ENCODE results near the gene PARVA. TPM values are rescaled to one million over a fixed set of nuclear protein-coding genes. Genes with fewer than 3 reads are reported as not detected.

Gene PARVA
- total and polyA plus RNA-seq, 4 experiments from 2014 or later, result 0.75 to 2.4 (median 1.4) TPM

DNA sequence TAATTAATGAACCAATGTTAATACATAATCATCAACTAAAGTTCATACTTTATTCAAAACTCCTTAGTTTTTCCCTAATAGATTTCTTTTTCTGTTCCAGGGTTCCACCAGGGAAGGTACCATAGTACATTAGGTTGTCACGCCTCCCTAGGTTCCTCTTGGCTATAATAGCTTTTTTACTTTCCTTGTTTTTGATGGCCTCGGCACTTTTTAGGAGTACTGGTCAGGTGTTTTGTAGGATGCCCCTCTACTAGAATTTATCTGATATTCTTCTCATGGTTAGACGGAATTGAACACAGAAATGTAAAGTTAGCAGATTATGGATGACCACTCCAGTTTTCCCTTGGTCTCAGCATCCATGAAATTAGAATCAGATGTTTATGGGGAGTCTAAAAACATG, 34.0 kb downstream of the PARVA start:
- no peak overlapping the region for H3K27ac ChIP-seq (ENCODE audit: low read depth, low read length)
- Mint-ChIP-seq H3K36me3 (no peaks in the 10 kb centered on the region), H3K4me1 (no peaks in the 10 kb centered on the region), H3K27me3 (peaks cover 0 to 5% of the 10 kb centered on the region in 2 donors), H3K4me3 (no peak overlapping the region), H3K9me3 (no peaks in the 10 kb centered on the region), H3K27ac (peak overlapping the region in 1 of 7 donors; percentile 5)
- H3K4me3 ChIP-seq (ENCODE audit: low read length in 2 of 2), result no peak overlapping the region
- ChIA-PET CTCF (ENCODE audit: partially characterized antibody) (interaction anchor here (0.7 to 3.1 kb wide), 4 partner anchors 9 to 478 kb away, joined by 3 to 18 read pairs (median 6); no protein-coding TSS in a partner anchor), POLR2A (ENCODE audit: partially characterized antibody) (no interaction called here)
- no peaks in the 10 kb centered on the region for H3K36me3 ChIP-seq (ENCODE audit: insufficient read depth, low read length)
- H3K4me1 ChIP-seq (ENCODE audit: insufficient read depth, low read length), result no peaks in the 10 kb centered on the region
- H3K9me3 ChIP-seq (ENCODE audit: control insufficient read depth in 1 of 2, low read length in 2 of 2), result no peaks in the 10 kb centered on the region
- intact Hi-C loops (cut with micrococcal nuclease), result no loop called here
- peaks cover 4% of the 10 kb centered on the region for H3K27me3 ChIP-seq (ENCODE audit: insufficient read depth, low read length)
- no peak for DNase-seq

DNA sequence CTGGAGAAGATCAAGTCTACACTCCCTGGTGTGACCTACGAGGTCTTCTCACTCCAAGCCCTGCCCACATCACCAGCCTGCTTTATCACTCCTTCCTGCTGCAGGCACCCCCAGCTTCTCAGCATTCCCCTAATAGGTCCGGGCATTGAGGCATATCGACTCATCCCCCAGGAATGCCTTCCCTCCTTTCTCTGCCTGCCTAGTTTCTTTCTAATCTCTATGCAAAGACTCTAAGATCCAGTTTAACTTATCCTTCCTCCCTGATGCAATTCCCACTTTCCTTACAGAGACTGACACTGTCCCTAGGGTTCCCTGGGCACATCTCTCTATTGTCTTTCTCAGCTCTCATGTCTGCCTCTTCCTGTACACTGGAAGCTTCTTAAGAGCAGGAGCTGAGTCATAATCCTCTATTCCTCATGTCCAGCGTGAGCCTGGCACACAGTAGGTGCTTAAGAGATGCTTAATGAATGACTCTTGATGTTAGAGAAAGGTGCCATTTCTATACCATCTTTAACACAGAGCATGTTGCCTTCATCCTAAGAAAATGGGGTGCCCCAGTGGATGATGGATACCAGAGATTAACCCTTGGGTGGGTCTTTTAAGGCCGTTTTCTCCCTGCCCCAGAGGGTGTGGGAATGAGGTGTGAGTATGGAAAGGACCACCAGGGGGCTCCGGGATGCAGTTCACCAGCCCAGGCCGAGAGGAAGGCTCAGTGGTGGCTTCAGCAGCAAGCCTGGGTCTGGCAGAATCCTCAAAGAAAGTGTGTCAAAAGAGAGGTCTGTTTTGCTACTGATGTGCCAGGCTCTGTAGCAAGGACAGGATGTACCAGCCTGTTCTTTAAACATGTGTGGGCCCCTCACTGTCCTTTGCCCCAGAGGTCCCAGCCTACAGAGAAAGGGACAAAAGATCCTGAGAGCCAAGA, 34.7 kb downstream of the PARVA start:
- no peaks in the 10 kb centered on the region for H3K9me3 ChIP-seq (ENCODE audit: control insufficient read depth in 1 of 2, low read length in 2 of 2)
- ChIA-PET POLR2A (ENCODE audit: partially characterized antibody) (no interaction called here), CTCF (ENCODE audit: partially characterized antibody) (interaction anchor here (0.7 to 3.1 kb wide), 4 partner anchors 36 to 478 kb away, joined by 3 to 18 read pairs (median 4); no protein-coding TSS in a partner anchor)
- Mint-ChIP-seq H3K9me3 (no peaks in the 10 kb centered on the region), H3K36me3 (no peaks in the 10 kb centered on the region), H3K4me3 (no peak overlapping the region), H3K27me3 (peaks cover 0 to 5% of the 10 kb centered on the region in 2 donors), H3K4me1 (no peaks in the 10 kb centered on the region), H3K27ac (peak overlapping the region in 1 of 7 donors; percentile 5)
- intact Hi-C loops (cut with micrococcal nuclease), result loop anchor here (1.0 kb wide), 2 partner anchors 81 to 476 kb away; no protein-coding TSS in a partner anchor
- H3K4me1 ChIP-seq (ENCODE audit: insufficient read depth, low read length), result no peaks in the 10 kb centered on the region
- peak in 4 of 5 donors; percentile 9 to 38 (median 16) for DNase-seq
- H3K4me3 ChIP-seq (ENCODE audit: low read length in 2 of 2), result no peak overlapping the region
- no peak overlapping the region for H3K27ac ChIP-seq (ENCODE audit: low read depth, low read length)
- H3K36me3 ChIP-seq (ENCODE audit: insufficient read depth, low read length), result no peaks in the 10 kb centered on the region
- peaks cover 4% of the 10 kb centered on the region for H3K27me3 ChIP-seq (ENCODE audit: insufficient read depth, low read length)

DNA sequence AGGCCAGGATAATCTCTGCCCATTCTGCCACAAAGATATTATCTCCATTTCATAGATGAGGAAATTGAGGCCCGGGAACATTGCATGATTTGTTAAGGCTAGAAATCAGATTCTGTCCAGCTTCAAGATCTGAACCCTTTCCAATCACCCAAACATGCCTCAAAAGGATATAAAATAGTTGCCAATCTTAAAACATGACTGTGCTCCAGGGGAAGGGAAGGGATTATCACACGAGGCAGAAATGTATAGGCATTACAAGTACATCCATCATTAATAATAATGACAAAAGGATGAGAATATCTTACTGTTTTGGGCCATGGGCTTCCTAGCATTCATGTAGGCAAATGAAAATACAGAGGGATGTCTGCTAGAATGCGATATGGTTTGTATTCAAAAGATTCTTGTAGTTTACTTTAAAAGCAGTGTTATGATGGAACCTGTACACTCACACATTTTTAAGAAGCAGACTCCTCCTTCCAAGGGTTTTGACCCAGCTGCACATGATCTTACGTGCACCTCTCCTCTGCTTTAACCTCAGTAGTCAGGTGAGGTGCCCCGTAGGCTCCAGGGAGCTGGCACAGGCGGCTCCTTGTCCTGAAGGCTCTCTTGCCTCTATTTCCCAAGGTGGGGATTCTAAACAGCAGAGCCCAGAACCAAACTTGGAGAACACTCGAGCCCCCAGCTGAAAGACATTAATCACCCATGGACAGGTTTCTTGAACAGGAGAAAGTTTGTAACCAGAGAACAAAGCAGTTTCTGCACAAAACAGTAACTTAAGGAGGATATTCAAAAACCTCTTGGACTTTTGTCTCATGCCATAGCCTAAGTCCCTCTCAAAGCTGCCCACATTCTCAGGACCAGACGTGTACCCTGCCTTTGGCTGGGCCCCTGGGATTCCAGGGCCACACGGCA, 36.0 kb downstream of the PARVA start:
- H3K36me3 ChIP-seq (ENCODE audit: insufficient read depth, low read length), result no peaks in the 10 kb centered on the region
- no peak for DNase-seq
- Mint-ChIP-seq H3K36me3 (no peaks in the 10 kb centered on the region), H3K9me3 (no peaks in the 10 kb centered on the region), H3K4me1 (no peaks in the 10 kb centered on the region), H3K27me3 (peaks cover 0 to 5% of the 10 kb centered on the region in 2 donors), H3K27ac (no peak overlapping the region), H3K4me3 (no peak overlapping the region)
- peaks cover 4% of the 10 kb centered on the region for H3K27me3 ChIP-seq (ENCODE audit: insufficient read depth, low read length)
- ChIA-PET CTCF (ENCODE audit: partially characterized antibody) (interaction anchor here (1.2 to 1.9 kb wide), 2 partner anchors 37 to 475 kb away, joined by 3 to 6 read pairs; no protein-coding TSS in a partner anchor), POLR2A (ENCODE audit: partially characterized antibody) (no interaction called here)
- no peak overlapping the region for H3K4me3 ChIP-seq (ENCODE audit: low read length in 2 of 2)
- no peaks in the 10 kb centered on the region for H3K4me1 ChIP-seq (ENCODE audit: insufficient read depth, low read length)
- no peak overlapping the region for H3K27ac ChIP-seq (ENCODE audit: low read depth, low read length)
- intact Hi-C loops (cut with micrococcal nuclease), result no loop called here
- no peaks in the 10 kb centered on the region for H3K9me3 ChIP-seq (ENCODE audit: control insufficient read depth in 1 of 2, low read length in 2 of 2)

DNA sequence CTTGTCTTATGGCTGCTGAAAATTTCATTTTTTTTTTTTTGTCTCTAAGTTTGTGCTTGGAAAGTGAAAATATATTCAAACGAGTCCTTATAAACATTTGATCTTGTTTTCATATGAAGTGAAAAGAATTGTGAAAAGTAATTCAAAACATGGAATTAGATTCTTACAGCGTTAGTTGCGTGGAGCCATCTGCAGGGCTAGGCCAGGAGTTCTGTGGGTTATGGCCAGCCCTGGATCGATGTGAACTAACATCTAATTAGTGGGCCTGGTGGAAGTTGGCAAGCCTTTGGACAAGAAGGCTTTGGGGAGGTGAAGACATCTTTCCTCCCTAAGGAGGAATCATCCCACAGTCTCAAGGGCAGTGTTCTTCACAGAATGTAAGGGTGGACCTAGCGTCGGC, 37.2 kb downstream of the PARVA start:
- Histone ChIP-seq H3K27me3 (ENCODE audit: insufficient read depth, low read length) (peaks cover 4% of the 10 kb centered on the region), H3K36me3 (ENCODE audit: insufficient read depth, low read length) (no peaks in the 10 kb centered on the region), H3K4me1 (ENCODE audit: insufficient read depth, low read length) (no peaks in the 10 kb centered on the region), H3K4me3 (ENCODE audit: low read length in 2 of 2) (no peak overlapping the region), H3K9me3 (ENCODE audit: control insufficient read depth in 1 of 2, low read length in 2 of 2) (no peaks in the 10 kb centered on the region), H3K27ac (ENCODE audit: low read depth, low read length) (no peak overlapping the region)
- CTCF ChIA-PET (ENCODE audit: partially characterized antibody), result interaction anchor here (1.9 kb wide), 1 partner anchor 474 kb away, joined by 6 read pairs; no protein-coding TSS in a partner anchor
- POLR2A ChIA-PET (ENCODE audit: partially characterized antibody), result no interaction called here
- H3K36me3 Mint-ChIP-seq, result no peaks in the 10 kb centered on the region
- intact Hi-C loops (cut with micrococcal nuclease), result no loop called here
- no peak for DNase-seq
- peaks cover 0 to 1% (median 0%) of the 10 kb centered on the region in 4 donors for H3K4me1 Mint-ChIP-seq
- peaks cover 0 to 6% of the 10 kb centered on the region in 2 donors for H3K27me3 Mint-ChIP-seq
- no peak overlapping the region for H3K27ac Mint-ChIP-seq
- no peak overlapping the region for H3K4me3 Mint-ChIP-seq
- H3K9me3 Mint-ChIP-seq, result no peaks in the 10 kb centered on the region

DNA sequence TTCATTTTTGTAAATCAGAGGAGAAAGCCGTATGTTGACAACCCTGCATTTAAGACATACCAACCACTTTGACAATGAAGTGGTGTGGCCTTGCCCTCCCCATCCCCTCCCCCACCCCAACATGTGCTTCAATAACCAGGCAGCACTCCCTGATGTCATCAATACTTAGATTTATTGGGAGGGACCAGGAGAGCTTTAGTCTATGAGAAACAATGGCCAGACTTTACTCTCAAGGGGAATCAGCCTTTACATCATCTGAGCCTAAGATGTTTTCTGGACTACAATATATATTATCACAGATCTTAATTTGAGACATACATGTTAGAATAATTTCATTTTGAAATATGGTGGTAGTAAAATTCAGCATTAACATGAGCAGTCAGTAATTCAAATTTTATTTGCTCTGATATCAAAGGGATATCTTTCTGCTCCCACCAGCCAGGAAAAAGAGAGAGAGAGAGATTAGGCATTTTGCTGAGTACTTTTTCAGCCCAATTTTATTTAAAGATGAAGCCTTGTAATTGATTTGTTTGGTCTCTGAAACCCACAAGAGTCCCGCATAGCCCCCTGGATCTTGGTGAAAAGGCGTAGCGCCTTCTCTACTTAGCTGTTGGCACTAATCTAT, 38.1 kb downstream of the PARVA start:
- no peaks in the 10 kb centered on the region for H3K9me3 ChIP-seq (ENCODE audit: control insufficient read depth in 1 of 2, low read length in 2 of 2)
- no peaks in the 10 kb centered on the region for H3K36me3 ChIP-seq (ENCODE audit: insufficient read depth, low read length)
- no peaks in the 10 kb centered on the region for H3K4me1 ChIP-seq (ENCODE audit: insufficient read depth, low read length)
- peaks cover 4% of the 10 kb centered on the region for H3K27me3 ChIP-seq (ENCODE audit: insufficient read depth, low read length)
- Mint-ChIP-seq H3K9me3 (no peaks in the 10 kb centered on the region), H3K4me1 (peaks cover 0 to 1% (median 0%) of the 10 kb centered on the region in 4 donors), H3K27me3 (peaks cover 0 to 6% of the 10 kb centered on the region in 2 donors), H3K27ac (no peak overlapping the region), H3K4me3 (no peak overlapping the region), H3K36me3 (no peaks in the 10 kb centered on the region)
- ChIA-PET POLR2A (ENCODE audit: partially characterized antibody) (no interaction called here), CTCF (ENCODE audit: partially characterized antibody) (no interaction called here)
- no peak overlapping the region for H3K27ac ChIP-seq (ENCODE audit: low read depth, low read length)
- DNase-seq, result no peak
- intact Hi-C loops (cut with micrococcal nuclease), result no loop called here
- no peak overlapping the region for H3K4me3 ChIP-seq (ENCODE audit: low read length in 2 of 2)

DNA sequence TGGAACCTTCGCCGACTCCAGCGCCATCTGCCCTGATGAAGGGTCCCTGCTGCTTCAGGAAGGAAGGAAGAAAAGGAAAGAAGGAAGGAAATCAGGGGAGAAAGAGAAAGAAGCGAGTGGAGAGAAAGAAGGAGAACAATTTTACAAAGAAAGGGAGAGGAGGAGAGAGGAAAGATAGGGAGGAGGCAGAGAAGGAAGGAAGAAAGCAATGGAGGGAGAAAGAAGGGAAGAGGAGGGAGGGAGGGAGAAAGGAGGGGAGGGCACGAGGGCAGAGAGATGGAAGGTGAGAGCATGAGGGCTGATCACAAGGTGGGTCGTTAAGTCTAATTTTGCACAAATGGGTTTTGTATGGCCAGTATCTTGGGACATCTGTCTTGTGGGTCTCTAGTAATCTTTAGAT, 39.2 kb downstream of the PARVA start:
- Histone ChIP-seq H3K36me3 (ENCODE audit: insufficient read depth, low read length) (no peaks in the 10 kb centered on the region), H3K27me3 (ENCODE audit: insufficient read depth, low read length) (peaks cover 4% of the 10 kb centered on the region), H3K9me3 (ENCODE audit: control insufficient read depth in 1 of 2, low read length in 2 of 2) (no peaks in the 10 kb centered on the region), H3K4me3 (ENCODE audit: low read length in 2 of 2) (no peak overlapping the region), H3K4me1 (ENCODE audit: insufficient read depth, low read length) (no peaks in the 10 kb centered on the region), H3K27ac (ENCODE audit: low read depth, low read length) (no peak overlapping the region)
- no peak overlapping the region for H3K4me3 Mint-ChIP-seq
- H3K27ac Mint-ChIP-seq, result no peak overlapping the region
- no peaks in the 10 kb centered on the region for H3K36me3 Mint-ChIP-seq
- no peaks in the 10 kb centered on the region for H3K9me3 Mint-ChIP-seq
- ChIA-PET POLR2A (ENCODE audit: partially characterized antibody) (no interaction called here), CTCF (ENCODE audit: partially characterized antibody) (no interaction called here)
- DNase-seq, result no peak
- peaks cover 0 to 1% (median 0%) of the 10 kb centered on the region in 4 donors for H3K4me1 Mint-ChIP-seq
- peaks cover 0 to 5% of the 10 kb centered on the region in 2 donors for H3K27me3 Mint-ChIP-seq
- intact Hi-C loops (cut with micrococcal nuclease), result no loop called here
